Measurements from ENCODE around the gene LPP.

- TF ChIP-seq TAF1 (IDR thresholded peaks at IDR 0.05; ENCODE audit: borderline replicate concordance, low read depth, low read length) = no peak
- no peak for TF ChIP-seq POLR2A (IDR thresholded peaks at IDR 0.05; ENCODE audit: low read depth, low read length)
These were observed 22.5 kb downstream of the LPP start for GRCh38 chr3:188176476-188176875.
